Esophagus (tissue), 2 donors: Measurements from ENCODE around the gene VPS18. TPM values are rescaled to one million over a fixed set of nuclear protein-coding genes. Genes with fewer than 3 reads are reported as not detected.

Source experiments
- H3K27ac ChIP-seq, 2 donors: one replicate each; pipeline ENCODE4 v1.5.1; 2013; ENCODE audit warnings: low read depth in 2 of 2, mild to moderate bottlenecking in 2 of 2, inconsistent platforms in 1 of 2, low read length in 1 of 2, moderate library complexity in 1 of 2
- H3K27me3 ChIP-seq, 2 donors: one replicate each; pipeline ENCODE4 v1.6.1; 2013; ENCODE audit warnings: low read length in 2 of 2, control low read depth in 1 of 2, mild to moderate bottlenecking in 1 of 2; ENCODE audit not compliant: insufficient read depth in 2 of 2, control insufficient read depth in 1 of 2
- H3K36me3 ChIP-seq, 2 donors: one replicate each; pipeline ENCODE4 v1.6.1; 2013; ENCODE audit warnings: low read length in 1 of 2; ENCODE audit not compliant: control insufficient read depth in 2 of 2, insufficient read depth in 2 of 2
- H3K4me1 ChIP-seq, 2 donors: one replicate each; pipeline ENCODE4 v1.6.1; 2013; ENCODE audit warnings: low read length in 1 of 2; ENCODE audit not compliant: control insufficient read depth in 2 of 2, insufficient read depth in 2 of 2
- H3K4me3 ChIP-seq, 2 donors: one replicate each; pipeline ENCODE4 v1.5.1; 2013; ENCODE audit warnings: low read length in 2 of 2, mild to moderate bottlenecking in 2 of 2, low read depth in 1 of 2, moderate library complexity in 1 of 2
- H3K9me3 ChIP-seq, 2 donors: one replicate each; pipeline ENCODE4 v1.6.1; 2013; ENCODE audit warnings: mild to moderate bottlenecking in 2 of 2, low read depth in 1 of 2, low read length in 1 of 2, moderate library complexity in 1 of 2; ENCODE audit not compliant: control insufficient read depth in 2 of 2, insufficient read depth in 1 of 2
- WGBS, 2 donors: extraction: QIAGEN DNeasy Blood & Tissue Kit; methylation state at CpG; one replicate each; pipeline ENCODE4 v1.1.7; 2013; 5-methylcytosine and 5-hydroxymethylcytosine counted together
- polyA plus RNA-seq, 2 donors: library from polyadenylated mRNA; stranded (reverse); fragments of 200-250 nt; gene quantifications; one replicate each; pipeline ENCODE4 v1.2.3, GENCODE V29; 2013
- donor health status: healthy with polysubstance abuse.
- donor health status: Bipolar disorder and iron deficiency.

Gene VPS18
- polyA plus RNA-seq, 2 donors, result 6.8 to 7.6 TPM

GRCh38 chr15:40932156-40932555 lies 37.9 kb downstream of the VPS18 start:
- peak overlapping the region in 1 of 2 donors; percentile 15 for H3K4me3 ChIP-seq
- H3K4me1 ChIP-seq, result peaks cover 13 to 18% of the 10 kb centered on the region in 2 donors
- 63 to 75% methylated on average over 8 of the region's 8 CpGs for WGBS, 2 donors
- peaks cover 0 to 3% of the 10 kb centered on the region in 2 donors for H3K36me3 ChIP-seq
- H3K27me3 ChIP-seq, result peaks cover 0 to 15% of the 10 kb centered on the region in 2 donors
- no peaks in the 10 kb centered on the region for H3K9me3 ChIP-seq
- no peak overlapping the region for H3K27ac ChIP-seq

GRCh38 chr15:40932649-40933516 lies 38.6 kb downstream of the VPS18 start:
- Histone ChIP-seq H3K27me3 (peaks cover 0 to 12% of the 10 kb centered on the region in 2 donors), H3K27ac (no peak overlapping the region), H3K4me3 (no peak overlapping the region), H3K9me3 (no peaks in the 10 kb centered on the region), H3K4me1 (peaks cover 13 to 15% of the 10 kb centered on the region in 2 donors), H3K36me3 (peaks cover 0 to 3% of the 10 kb centered on the region in 2 donors)
- 62 to 69% methylated on average over 11 of the region's 11 CpGs for WGBS, 2 donors

GRCh38 chr15:40933517-40933902 lies 39.3 kb downstream of the VPS18 start:
- H3K27me3 ChIP-seq, result peaks cover 0 to 8% of the 10 kb centered on the region in 2 donors
- 64 to 77% methylated on average over 3 of the region's 3 CpGs for WGBS, 2 donors
- H3K9me3 ChIP-seq, result no peaks in the 10 kb centered on the region
- peaks cover 9 to 13% of the 10 kb centered on the region in 2 donors for H3K4me1 ChIP-seq
- H3K4me3 ChIP-seq, result no peak overlapping the region
- peaks cover 0 to 3% of the 10 kb centered on the region in 2 donors for H3K36me3 ChIP-seq
- H3K27ac ChIP-seq, result no peak overlapping the region

DNA sequence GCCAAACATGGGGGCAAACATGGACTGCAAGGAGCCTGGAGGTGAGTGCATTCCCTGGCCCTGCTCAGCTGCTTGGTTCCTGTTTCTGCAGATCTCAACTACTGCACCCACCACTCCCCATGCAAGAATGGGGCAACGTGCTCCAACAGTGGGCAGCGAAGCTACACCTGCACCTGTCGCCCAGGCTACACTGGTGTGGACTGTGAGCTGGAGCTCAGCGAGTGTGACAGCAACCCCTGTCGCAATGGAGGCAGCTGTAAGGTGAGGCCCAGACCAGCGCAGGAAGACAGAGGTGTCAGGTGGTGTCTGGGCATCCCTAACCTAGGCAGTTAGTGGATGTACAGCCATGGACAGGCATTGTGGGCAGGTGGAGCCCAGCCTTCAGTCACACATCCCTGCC lies 40.2 kb downstream of the VPS18 start:
- Histone ChIP-seq H3K27ac (no peak overlapping the region), H3K9me3 (no peaks in the 10 kb centered on the region), H3K4me1 (peaks cover 6 to 9% of the 10 kb centered on the region in 2 donors), H3K27me3 (peaks cover 0 to 8% of the 10 kb centered on the region in 2 donors), H3K4me3 (peak overlapping the region in 1 of 2 donors; percentile 4), H3K36me3 (peaks cover 0 to 3% of the 10 kb centered on the region in 2 donors)
- 85 to 88% methylated on average over 6 of the region's 6 CpGs for WGBS, 2 donors

DNA sequence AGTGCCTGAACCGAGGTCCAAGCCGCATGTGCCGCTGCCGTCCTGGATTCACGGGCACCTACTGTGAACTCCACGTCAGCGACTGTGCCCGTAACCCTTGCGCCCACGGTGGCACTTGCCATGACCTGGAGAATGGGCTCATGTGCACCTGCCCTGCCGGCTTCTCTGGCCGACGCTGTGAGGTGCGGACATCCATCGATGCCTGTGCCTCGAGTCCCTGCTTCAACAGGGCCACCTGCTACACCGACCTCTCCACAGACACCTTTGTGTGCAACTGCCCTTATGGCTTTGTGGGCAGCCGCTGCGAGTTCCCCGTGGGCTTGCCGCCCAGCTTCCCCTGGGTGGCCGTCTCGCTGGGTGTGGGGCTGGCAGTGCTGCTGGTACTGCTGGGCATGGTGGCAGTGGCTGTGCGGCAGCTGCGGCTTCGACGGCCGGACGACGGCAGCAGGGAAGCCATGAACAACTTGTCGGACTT lies 42.0 kb downstream of the VPS18 start:
- no peaks in the 10 kb centered on the region for H3K9me3 ChIP-seq
- peaks cover 0 to 3% of the 10 kb centered on the region in 2 donors for H3K36me3 ChIP-seq
- peaks cover 0 to under 1% of the 10 kb centered on the region in 2 donors for H3K4me1 ChIP-seq
- peaks cover 0 to 3% of the 10 kb centered on the region in 2 donors for H3K27me3 ChIP-seq
- no peak overlapping the region for H3K4me3 ChIP-seq
- WGBS, 2 donors, result 87 to 92% methylated on average over 31 of the region's 31 CpGs
- no peak overlapping the region for H3K27ac ChIP-seq

DNA sequence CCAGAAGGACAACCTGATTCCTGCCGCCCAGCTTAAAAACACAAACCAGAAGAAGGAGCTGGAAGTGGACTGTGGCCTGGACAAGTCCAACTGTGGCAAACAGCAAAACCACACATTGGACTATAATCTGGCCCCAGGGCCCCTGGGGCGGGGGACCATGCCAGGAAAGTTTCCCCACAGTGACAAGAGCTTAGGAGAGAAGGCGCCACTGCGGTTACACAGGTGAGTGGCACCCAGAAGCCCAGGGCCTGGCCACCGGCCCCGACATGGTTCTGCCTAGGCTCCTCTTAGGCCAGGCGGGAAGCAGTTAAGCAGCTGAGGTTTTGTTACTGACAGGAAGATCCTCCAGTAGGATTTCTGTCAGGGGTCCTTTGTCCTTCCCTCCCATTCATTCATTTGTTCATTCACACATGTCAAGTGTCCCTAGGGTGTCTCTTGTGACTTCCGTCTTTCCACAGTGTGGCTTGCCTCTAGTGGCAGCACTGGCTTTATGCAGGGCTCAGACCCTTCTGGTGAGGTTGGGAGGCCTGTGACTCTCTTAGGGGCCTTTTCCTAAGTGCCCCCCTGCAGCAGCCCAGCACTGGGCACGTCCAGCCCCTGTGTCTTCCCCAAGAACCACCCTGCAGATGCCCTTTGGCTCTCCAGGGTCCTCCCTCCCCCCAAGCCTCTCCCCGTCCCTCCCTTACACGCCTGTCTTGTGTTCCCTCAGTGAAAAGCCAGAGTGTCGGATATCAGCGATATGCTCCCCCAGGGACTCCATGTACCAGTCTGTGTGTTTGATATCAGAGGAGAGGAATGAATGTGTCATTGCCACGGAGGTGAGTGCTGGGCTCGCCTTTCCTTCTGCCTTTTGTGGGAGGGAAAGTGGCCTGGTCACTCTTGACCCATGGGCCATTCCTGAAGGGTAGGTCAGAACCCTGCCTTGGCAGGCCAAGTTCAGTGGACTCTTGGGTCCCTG lies 42.7 kb downstream of the VPS18 start:
- Histone ChIP-seq H3K4me3 (no peak overlapping the region), H3K36me3 (peaks cover 0 to 3% of the 10 kb centered on the region in 2 donors), H3K27ac (no peak overlapping the region), H3K27me3 (peaks cover 0 to under 1% of the 10 kb centered on the region in 2 donors), H3K9me3 (no peaks in the 10 kb centered on the region), H3K4me1 (peaks cover 0 to 3% of the 10 kb centered on the region in 2 donors)
- WGBS, 2 donors, result 79 to 83% methylated on average over 15 of the region's 15 CpGs

DNA sequence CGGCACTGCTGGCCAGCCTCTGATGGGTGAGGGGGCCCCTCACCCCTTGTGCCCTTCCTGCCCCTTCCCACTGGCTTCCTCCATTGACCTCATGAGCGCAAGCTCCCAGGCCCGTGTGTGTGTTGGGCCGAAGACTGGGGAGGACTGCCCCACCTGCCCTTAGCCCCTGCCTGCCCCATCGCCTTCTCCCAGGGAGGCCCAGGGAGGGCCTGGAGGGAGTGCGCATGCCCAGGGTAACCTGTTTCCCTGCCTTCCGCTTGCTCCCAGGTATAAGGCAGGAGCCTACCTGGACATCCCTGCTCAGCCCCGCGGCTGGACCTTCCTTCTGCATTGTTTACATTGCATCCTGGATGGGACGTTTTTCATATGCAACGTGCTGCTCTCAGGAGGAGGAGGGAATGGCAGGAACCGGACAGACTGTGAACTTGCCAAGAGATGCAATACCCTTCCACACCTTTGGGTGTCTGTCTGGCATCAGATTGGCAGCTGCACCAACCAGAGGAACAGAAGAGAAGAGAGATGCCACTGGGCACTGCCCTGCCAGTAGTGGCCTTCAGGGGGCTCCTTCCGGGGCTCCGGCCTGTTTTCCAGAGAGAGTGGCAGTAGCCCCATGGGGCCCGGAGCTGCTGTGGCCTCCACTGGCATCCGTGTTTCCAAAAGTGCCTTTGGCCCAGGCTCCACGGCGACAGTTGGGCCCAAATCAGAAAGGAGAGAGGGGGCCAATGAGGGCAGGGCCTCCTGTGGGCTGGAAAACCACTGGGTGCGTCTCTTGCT lies 43.7 kb downstream of the VPS18 start:
- WGBS, 2 donors, result 63 to 73% methylated on average over 19 of the region's 19 CpGs
- Histone ChIP-seq H3K27ac (no peak overlapping the region), H3K36me3 (peaks cover 0 to 3% of the 10 kb centered on the region in 2 donors), H3K9me3 (no peaks in the 10 kb centered on the region), H3K4me3 (peak overlapping the region in 1 of 2 donors; percentile 0), H3K27me3 (no peaks in the 10 kb centered on the region), H3K4me1 (peaks cover 0 to 9% of the 10 kb centered on the region in 2 donors)

- H3K4me3 ChIP-seq, result no peak overlapping the region
- H3K4me1 ChIP-seq, result peaks cover 0 to 10% of the 10 kb centered on the region in 2 donors
- no peak overlapping the region for H3K27ac ChIP-seq
- WGBS, 2 donors, result 78 to 79% methylated on average over 6 of the region's 6 CpGs
- no peaks in the 10 kb centered on the region for H3K27me3 ChIP-seq
- H3K9me3 ChIP-seq, result no peaks in the 10 kb centered on the region
- H3K36me3 ChIP-seq, result peaks cover 0 to 3% of the 10 kb centered on the region in 2 donors
Observed at GRCh38 chr15:40938536-40938870, 44.3 kb downstream of the VPS18 start.
